Gastroesophageal sphincter (tissue), 3 donors: ENCODE data around the gene HSH2D.

Source experiments
- CTCF ChIP-seq, 4 experiments: fragments of 200-600 bp in 2 of 4; fragments of 450-650 bp in 2 of 4; sonication (generic) in 1 of 4; IDR thresholded peaks; one replicate each; pipeline ENCODE4 v1.5.1; 2017 to 2019; ENCODE audit warnings: antibody characterized with exemption in 4 of 4, mild to moderate bottlenecking in 2 of 4, moderate library complexity in 2 of 4
- POLR2AphosphoS5 ChIP-seq: sonication (generic); formaldehyde crosslinking; IDR thresholded peaks from one replicate; pipeline ENCODE4 v1.6.1; 2017; ENCODE audit warnings: antibody characterized with exemption

GRCh38 chr19:16197188-16197621, 53.7 kb downstream of the HSH2D start:
- TF ChIP-seq CTCF (IDR thresholded peaks at IDR 0.05) (no peak), POLR2AphosphoS5 (peak; percentile 59)
